Nephron progenitor cell (in vitro differentiated cells): ENCODE measurements around the gene NFKB1.
A peak's percentile ranks its signal among the peaks of the same experiment; 100 is the strongest.
"Not testable (repeated sequence)": the region's sequence is repeated elsewhere in the genome, so short reads cannot be mapped to it uniquely, and the experiment has no call there.

ENCODE experiments used
- DNase-seq: peaks from one replicate; pipeline ENCODE4 v3.0.0; 2021
- H3K27ac Mint-ChIP-seq: 2 replicates; pipeline ENCODE4 v1.8.0; 2021; ENCODE audit warnings: mild to moderate bottlenecking, moderate library complexity, mixed read lengths
- H3K27me3 Mint-ChIP-seq: 2 replicates; pipeline ENCODE4 v1.8.0; 2021; ENCODE audit warnings: mild to moderate bottlenecking, low read depth, mixed read lengths; ENCODE audit not compliant: poor library complexity
- H3K36me3 Mint-ChIP-seq: 2 replicates; pipeline ENCODE4 v1.8.0; 2021; ENCODE audit warnings: low read depth, mixed read lengths
- H3K4me1 Mint-ChIP-seq: 2 replicates; pipeline ENCODE4 v1.8.0; 2021; ENCODE audit warnings: mixed read lengths
- H3K4me3 Mint-ChIP-seq: 2 replicates; pipeline ENCODE4 v1.8.0; 2021; ENCODE audit warnings: mild to moderate bottlenecking, moderate library complexity, mixed read lengths
- H3K9me3 Mint-ChIP-seq: 2 replicates; pipeline ENCODE4 v1.8.0; 2021; ENCODE audit warnings: mild to moderate bottlenecking, moderate library complexity, mixed read lengths
- CTCF ChIP-seq: fragments of 200-600 bp; sonication (generic); IDR thresholded peaks from 2 replicates; pipeline ENCODE4 v1.5.0; 2021; ENCODE audit warnings: antibody characterized with exemption

The NFKB1 gene

GRCh38 chr4:102612210-102612609 is 111.1 kb downstream of the NFKB1 start:
- Mint-ChIP-seq H3K4me3 (no peak overlapping the region), H3K9me3 (no peaks in the 10 kb centered on the region), H3K4me1 (peaks cover 5% of the 10 kb centered on the region), H3K27me3 (peaks cover 5% of the 10 kb centered on the region), H3K27ac (no peak overlapping the region), H3K36me3 (peaks cover 46% of the 10 kb centered on the region)
- no peak for DNase-seq
- TF ChIP-seq CTCF, result no peak

DNA sequence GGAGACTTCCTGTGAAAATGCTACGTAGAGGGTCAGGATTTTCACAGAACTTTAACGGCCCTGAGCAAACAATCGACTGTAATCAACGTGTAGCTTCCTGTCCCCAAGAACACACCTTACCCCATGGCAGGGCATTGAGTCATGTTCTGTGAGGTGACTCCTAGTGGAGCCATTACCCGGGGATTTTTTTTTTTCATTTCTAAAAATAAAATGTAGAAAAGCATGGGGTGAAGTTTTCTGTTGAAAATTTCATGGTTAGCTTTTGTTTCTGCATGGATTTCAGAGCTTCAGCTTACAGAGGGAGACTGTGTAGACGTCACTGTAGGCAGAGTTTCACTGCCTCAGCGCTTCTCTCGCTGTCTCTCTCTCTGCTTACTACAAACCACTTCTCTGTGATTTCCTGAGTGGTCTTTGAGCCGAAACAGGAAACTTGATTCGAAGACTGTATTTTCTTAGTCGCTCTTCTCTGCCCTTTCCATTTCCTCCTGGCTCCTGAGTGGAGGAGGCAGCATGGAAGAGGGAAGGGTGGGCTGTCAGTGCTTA is 111.7 kb downstream of the NFKB1 start:
- Mint-ChIP-seq H3K9me3 (no peaks in the 10 kb centered on the region), H3K27me3 (peaks cover 5% of the 10 kb centered on the region), H3K4me3 (no peak overlapping the region), H3K4me1 (peaks cover 5% of the 10 kb centered on the region), H3K36me3 (peaks cover 46% of the 10 kb centered on the region), H3K27ac (no peak overlapping the region)
- DNase-seq, result no peak
- no peak for TF ChIP-seq CTCF

GRCh38 chr4:102614801-102615200 is 113.6 kb downstream of the NFKB1 start:
- H3K36me3 Mint-ChIP-seq, result peaks cover 38% of the 10 kb centered on the region
- peaks cover 5% of the 10 kb centered on the region for H3K4me1 Mint-ChIP-seq
- H3K27me3 Mint-ChIP-seq, result peaks cover 5% of the 10 kb centered on the region
- no peaks in the 10 kb centered on the region for H3K9me3 Mint-ChIP-seq
- TF ChIP-seq CTCF, result no peak
- peak overlapping the region; percentile 21 for H3K27ac Mint-ChIP-seq
- H3K4me3 Mint-ChIP-seq, result no peak overlapping the region
- no peak for DNase-seq

DNA sequence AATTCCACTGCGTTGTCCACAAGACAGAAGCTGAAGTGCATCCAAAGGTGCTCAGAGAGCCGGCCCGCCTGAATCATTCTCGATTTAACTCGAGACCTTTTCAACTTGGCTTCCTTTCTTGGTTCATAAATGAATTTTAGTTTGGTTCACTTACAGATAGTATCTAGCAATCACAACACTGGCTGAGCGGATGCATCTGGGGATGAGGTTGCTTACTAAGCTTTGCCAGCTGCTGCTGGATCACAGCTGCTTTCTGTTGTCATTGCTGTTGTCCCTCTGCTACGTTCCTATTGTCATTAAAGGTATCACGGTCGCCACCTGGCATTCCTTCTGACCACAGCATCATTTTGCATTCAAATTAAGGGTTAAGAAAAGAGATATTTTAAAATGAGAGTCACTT is 115.5 kb downstream of the NFKB1 start:
- Mint-ChIP-seq H3K27ac (no peak overlapping the region), H3K27me3 (peaks cover 10% of the 10 kb centered on the region), H3K4me1 (peaks cover 5% of the 10 kb centered on the region), H3K4me3 (no peak overlapping the region), H3K9me3 (no peaks in the 10 kb centered on the region), H3K36me3 (peaks cover 31% of the 10 kb centered on the region)
- no peak for DNase-seq
- TF ChIP-seq CTCF, result no peak

- H3K9me3 Mint-ChIP-seq, H3K4me3 Mint-ChIP-seq, H3K4me1 Mint-ChIP-seq, DNase-seq, H3K27ac Mint-ChIP-seq: not testable (repeated sequence)
- Mint-ChIP-seq H3K27me3 (peaks cover 13% of the 10 kb centered on the region), H3K36me3 (peaks cover 14% of the 10 kb centered on the region)
Measured at GRCh38 chr4:102619021-102619420, 117.9 kb downstream of the NFKB1 start.

GRCh38 chr4:102619776-102620631 is 118.8 kb downstream of the NFKB1 start:
- H3K36me3 Mint-ChIP-seq, DNase-seq, H3K9me3 Mint-ChIP-seq, H3K4me3 Mint-ChIP-seq, H3K27ac Mint-ChIP-seq, H3K4me1 Mint-ChIP-seq: not testable (repeated sequence)
- peaks cover 13% of the 10 kb centered on the region for H3K27me3 Mint-ChIP-seq
